ENCODE results near the gene TMEM220. TPM values are rescaled to one million over a fixed set of nuclear protein-coding genes. Genes with fewer than 3 reads are reported as not detected.

Gene TMEM220
- total RNA-seq, 6 donors from 2014 or later = 1.4 to 16.6 (median 6.8) TPM

GRCh38 chr17:10771148-10771547 lies 41.3 kb upstream of the TMEM220 start:
- Histone ChIP-seq H3K27me3 (no peaks in the 10 kb centered on the region), H3K36me3 (no peaks in the 10 kb centered on the region), H3K4me3 (no peak overlapping the region), H3K4me1 (no peaks in the 10 kb centered on the region), H3K9me3 (peaks cover 0 to 8% (median 4%) of the 10 kb centered on the region in 4 donors), H3K27ac (no peak overlapping the region)
- no peak for DNase-seq
- 79% methylated on average over 2 of the region's 2 CpGs; no CpG with 5 or more reads in 1 of the 2 donors for WGBS, 2 donors
- no peak for TF ChIP-seq POLR2AphosphoS5 (IDR thresholded peaks at IDR 0.05)
- no peak for TF ChIP-seq POLR2A (IDR thresholded peaks at IDR 0.05)
- no peak for TF ChIP-seq CTCF (IDR thresholded peaks at IDR 0.05)
- TF ChIP-seq EP300 (IDR thresholded peaks at IDR 0.05) = no peak
- ATAC-seq (ENCODE audit: low FRiP score in 2 of 2) = no peak

- TF ChIP-seq CTCF (IDR thresholded peaks at IDR 0.05) (no peak), POLR2A (IDR thresholded peaks at IDR 0.05) (no peak), EP300 (IDR thresholded peaks at IDR 0.05) (no peak), POLR2AphosphoS5 (IDR thresholded peaks at IDR 0.05) (no peak)
- Histone ChIP-seq H3K27me3 (no peaks in the 10 kb centered on the region), H3K4me1 (no peaks in the 10 kb centered on the region), H3K9me3 (peaks cover 0 to 8% (median 4%) of the 10 kb centered on the region in 4 donors), H3K4me3 (no peak overlapping the region), H3K36me3 (no peaks in the 10 kb centered on the region), H3K27ac (no peak overlapping the region)
- no peak for ATAC-seq (ENCODE audit: low FRiP score in 2 of 2)
- 76 to 88% methylated on average over 6 of the region's 6 CpGs for WGBS, 2 donors
- DNase-seq = no peak
Measured at GRCh38 chr17:10769840-10770239, 40.0 kb upstream of the TMEM220 start.

- Histone ChIP-seq H3K36me3 (no peaks in the 10 kb centered on the region), H3K9me3 (peaks cover 0 to 8% (median 4%) of the 10 kb centered on the region in 4 donors), H3K27me3 (no peaks in the 10 kb centered on the region), H3K27ac (no peak overlapping the region), H3K4me1 (no peaks in the 10 kb centered on the region), H3K4me3 (no peak overlapping the region)
- ATAC-seq (ENCODE audit: low FRiP score in 2 of 2) (no peak), DNase-seq (no peak)
- TF ChIP-seq POLR2AphosphoS5 (IDR thresholded peaks at IDR 0.05) (no peak), CTCF (IDR thresholded peaks at IDR 0.05) (no peak), POLR2A (IDR thresholded peaks at IDR 0.05) (no peak), EP300 (IDR thresholded peaks at IDR 0.05) (no peak)
- WGBS, 2 donors = 88 to 100% methylated on average over 1 to 2 of the region's 2 CpGs
Measured at GRCh38 chr17:10768750-10769251, 39.0 kb upstream of the TMEM220 start.

- no peak for ATAC-seq (ENCODE audit: low FRiP score in 2 of 2)
- peak in 1 of 2 donors; percentile 23 for DNase-seq
- Histone ChIP-seq H3K4me3 (no peak overlapping the region), H3K27me3 (no peaks in the 10 kb centered on the region), H3K9me3 (peaks cover 0 to 5% (median under 1%) of the 10 kb centered on the region in 4 donors), H3K36me3 (no peaks in the 10 kb centered on the region), H3K4me1 (no peaks in the 10 kb centered on the region), H3K27ac (no peak overlapping the region)
- TF ChIP-seq POLR2A (IDR thresholded peaks at IDR 0.05) (no peak), EP300 (IDR thresholded peaks at IDR 0.05) (no peak), POLR2AphosphoS5 (IDR thresholded peaks at IDR 0.05) (no peak), CTCF (IDR thresholded peaks at IDR 0.05) (no peak)
- WGBS, 2 donors = 81 to 95% methylated on average over 4 of the region's 4 CpGs
Measured at GRCh38 chr17:10767232-10767631, 37.4 kb upstream of the TMEM220 start.

GRCh38 chr17:10762037-10762436 lies 32.2 kb upstream of the TMEM220 start:
- WGBS, 2 donors = 93 to 100% methylated on average over 1 of the region's 1 CpG
- Histone ChIP-seq H3K27ac (no peak overlapping the region), H3K36me3 (no peaks in the 10 kb centered on the region), H3K9me3 (no peaks in the 10 kb centered on the region), H3K27me3 (no peaks in the 10 kb centered on the region), H3K4me1 (no peaks in the 10 kb centered on the region), H3K4me3 (no peak overlapping the region)
- ATAC-seq (ENCODE audit: low FRiP score in 2 of 2) = no peak
- DNase-seq = no peak
- TF ChIP-seq CTCF (IDR thresholded peaks at IDR 0.05) (no peak), POLR2AphosphoS5 (IDR thresholded peaks at IDR 0.05) (no peak), EP300 (IDR thresholded peaks at IDR 0.05) (no peak), POLR2A (IDR thresholded peaks at IDR 0.05) (no peak)
